HepG2 (cell line): ENCODE measurements around the gene SLC29A1. TPM values are rescaled to one million over a fixed set of nuclear protein-coding genes. Genes with fewer than 3 reads are reported as not detected.

Experiments
- ATF5 ChIP-seq: sonication (generic); formaldehyde crosslinking; IDR thresholded peaks from 2 replicates; pipeline ENCODE4 v1.4.0; 2020; ENCODE audit warnings: mild to moderate bottlenecking, low read depth, missing genetic modification reagents
- CHD2 ChIP-seq: IDR thresholded peaks from 2 replicates; pipeline ENCODE4 v1.6.1; 2011; ENCODE audit warnings: low read depth, low read length, improper control_type of control experiment
- FIP1L1 ChIP-seq: fragments of 200-400 bp; formaldehyde crosslinking; IDR thresholded peaks from 2 replicates; pipeline ENCODE4 v1.6.1; 2018; ENCODE audit warnings: low read depth, mild to moderate bottlenecking, low read length, moderate library complexity, borderline replicate concordance; ENCODE audit not compliant: insufficient read depth
- HINFP ChIP-seq: sonication (generic); formaldehyde crosslinking; IDR thresholded peaks from 2 replicates; pipeline ENCODE4 v1.4.0; 2020; ENCODE audit warnings: low read depth, mild to moderate bottlenecking, missing genetic modification reagents
- KAT8 ChIP-seq: IDR thresholded peaks from 2 replicates; pipeline ENCODE4 v1.6.1; 2016; ENCODE audit warnings: missing genetic modification reagents, missing compliant biosample characterization
- KDM6A ChIP-seq: IDR thresholded peaks from 2 replicates; pipeline ENCODE4 v1.6.1; 2016; ENCODE audit warnings: low read depth
- KLF6 ChIP-seq: IDR thresholded peaks from 2 replicates; pipeline ENCODE4 v1.8.0; 2016; ENCODE audit warnings: missing biosample characterization, missing genetic modification reagents
- MAFK ChIP-seq, 2 experiments: IDR thresholded peaks in 1 of 2; conservative IDR thresholded peaks in 1 of 2; 2 replicates each; pipeline ENCODE4 v1.6.1; 2011; ENCODE audit warnings: improper control_type of control experiment in 2 of 2, low read length in 2 of 2
- NCOA2 ChIP-seq: sonication (generic); formaldehyde crosslinking; IDR thresholded peaks from 2 replicates; pipeline ENCODE4 v1.8.0; 2022; ENCODE audit warnings: inconsistent platforms
- NRL ChIP-seq: sonication (generic); formaldehyde crosslinking; IDR thresholded peaks from 2 replicates; pipeline ENCODE4 v1.5.0; 2020; ENCODE audit warnings: missing genetic modification reagents, mild to moderate bottlenecking, moderate library complexity, borderline replicate concordance
- SALL2 ChIP-seq: sonication (generic); formaldehyde crosslinking; IDR thresholded peaks from 2 replicates; pipeline ENCODE4 v1.8.1; 2023; ENCODE audit warnings: mild to moderate bottlenecking, missing genetic modification reagents, inconsistent platforms
- SMAD9 ChIP-seq: sonication (generic); formaldehyde crosslinking; IDR thresholded peaks from 2 replicates; pipeline ENCODE4 v1.5.1; 2020; ENCODE audit warnings: mild to moderate bottlenecking, missing genetic modification reagents
- SOX13 ChIP-seq, 3 experiments: fragments of 450-650 bp in 1 of 3; sonication (generic) in 1 of 3; formaldehyde crosslinking in 1 of 3; IDR thresholded peaks in 2 of 3; conservative IDR thresholded peaks in 1 of 3; 2 replicates each; pipeline versions ENCODE4 v1.5.0 to v1.6.1; 2016 to 2020; ENCODE audit warnings: antibody characterized with exemption in 1 of 3, mild to moderate bottlenecking in 1 of 3, missing compliant biosample characterization in 1 of 3, missing genetic modification reagents in 1 of 3, moderate library complexity in 1 of 3
- TCF7 ChIP-seq: sonication (generic); IDR thresholded peaks from 2 replicates; pipeline ENCODE4 v1.6.1; 2016; ENCODE audit warnings: antibody characterized with exemption, low read depth
- THAP8 ChIP-seq: sonication (generic); formaldehyde crosslinking; IDR thresholded peaks from 2 replicates; pipeline ENCODE4 v1.5.1; 2020; ENCODE audit warnings: missing genetic modification reagents, mild to moderate bottlenecking, borderline replicate concordance
- ZFP91 ChIP-seq: sonication (generic); formaldehyde crosslinking; IDR thresholded peaks from 2 replicates; pipeline ENCODE4 v1.9.0; 2022; ENCODE audit warnings: missing genetic modification reagents, mild to moderate bottlenecking, borderline replicate concordance
- ZKSCAN8 ChIP-seq: IDR thresholded peaks from 2 replicates; pipeline ENCODE4 v1.6.1; 2016; ENCODE audit warnings: borderline replicate concordance, missing genetic modification reagents, missing compliant biosample characterization
- ZNF207 ChIP-seq: fragments of 450-650 bp; IDR thresholded peaks from 2 replicates; pipeline ENCODE4 v1.6.1; 2016; ENCODE audit warnings: antibody characterized with exemption, borderline replicate concordance
- ZNF274 ChIP-seq: sonication (generic); formaldehyde crosslinking; IDR thresholded peaks from 2 replicates; pipeline ENCODE4 v1.5.1; 2020; ENCODE audit warnings: mild to moderate bottlenecking, missing genetic modification reagents
- ZNF296 ChIP-seq: sonication (generic); formaldehyde crosslinking; conservative IDR thresholded peaks from 2 replicates; pipeline ENCODE4 v1.5.0; 2020; ENCODE audit warnings: mild to moderate bottlenecking, missing genetic modification reagents
- ZNF616 ChIP-seq: sonication (generic); formaldehyde crosslinking; IDR thresholded peaks from 2 replicates; pipeline ENCODE4 v1.5.0; 2020; ENCODE audit warnings: low read depth, mild to moderate bottlenecking, missing genetic modification reagents
- ZNF639 ChIP-seq: conservative IDR thresholded peaks from 2 replicates; pipeline ENCODE4 v1.6.1; 2018; ENCODE audit warnings: missing genetic modification reagents
- ZNF879 ChIP-seq: sonication (generic); formaldehyde crosslinking; IDR thresholded peaks from 2 replicates; pipeline ENCODE4 v1.8.1; 2023; ENCODE audit warnings: missing genetic modification reagents
- polyA plus RNA-seq, 8 experiments: library from polyadenylated mRNA; depleted of rRNA in 3 of 8; stranded (reverse) in 7 of 8; unstranded in 1 of 8; fragments of >200 nt; fragmentation: Illumina TruSeq in 4 of 8; extraction: Trizol in 4 of 8; gene quantifications; 2 replicates each; pipeline versions ENCODE4 v1.2.1 to v1.2.3, GENCODE V29; 2011 to 2016; ENCODE audit warnings: low read depth in 4 of 8, missing spikeins in 1 of 8, mixed read lengths in 1 of 8; ENCODE audit not compliant: insufficient read depth in 1 of 8
- total RNA-seq, 5 experiments: library from RNA; depleted of rRNA; stranded (reverse); fragments of >200 nt; fragmentation: Illumina TruSeq; extraction: Trizol; gene quantifications; 2 replicates each; pipeline ENCODE4 v1.2.3, GENCODE V29; 2016; ENCODE audit warnings: low read depth in 1 of 5

SLC29A1 gene
- total and polyA plus RNA-seq, 2 of the 13 experiments (the other 11 are each of a cell fraction or from before 2014, with no cell fraction given): 43.2 to 106 TPM

- TF ChIP-seq ATF5 (no peak), TCF7 (no peak), CHD2 (peak; percentile 14; the same call in 1 of the 2 replicates), ZFP91 (CRISPR knock-in tag) (peak; percentile 67; the same call in 1 of the 2 replicates), SALL2 (peak; percentile 59; the same call in 1 of the 2 replicates), NRL (no peak; the same call in 1 of the 2 replicates), ZNF274 (CRISPR knock-in tag) (no peak), KLF6 (no peak), ZNF639 (CRISPR knock-in tag) (no peak), ZNF296 (CRISPR knock-in tag) (no peak; the same call in 1 of the 2 replicates), KDM6A (CRISPR knock-in tag) (no peak), ZNF207 (no peak), ZNF616 (CRISPR knock-in tag) (no peak), KAT8 (peak; percentile 56; the same call in 1 of the 2 replicates), ZNF879 (0 out of 2 replicates have a peak, but pooled peaks have one; percentile 10), ZKSCAN8 (peak; percentile 46; the same call in 1 of the 2 replicates), SMAD9 (no peak), FIP1L1 (no peak), SOX13 (IDR thresholded peaks at IDR 0.05) (no peak), SOX13 (CRISPR knock-in tag; conservative IDR thresholded peaks at IDR 0.05 in 1 of 2, IDR thresholded peaks at IDR 0.05 in 1 of 2) (peak in 1 of 2 experiments; percentile 32; a peak in 1 of 4 replicates), NCOA2 (CRISPR knock-in tag) (peak; percentile 44), THAP8 (no peak), HINFP (CRISPR knock-in tag) (no peak), MAFK (conservative IDR thresholded peaks at IDR 0.05 in 1 of 2, IDR thresholded peaks at IDR 0.05 in 1 of 2; ENCODE audit: low read length in 2 of 2) (no peak)
Observed at GRCh38 chr6:44234101-44235025, 11.0 kb downstream of the SLC29A1 start (continued).
